ENCODE data around the gene PCDHB14. TPM values are rescaled to one million over a fixed set of nuclear protein-coding genes. Genes with fewer than 3 reads are reported as not detected.
"Not testable (repeated sequence)": the region's sequence is repeated elsewhere in the genome, so short reads cannot be mapped to it uniquely, and the experiment has no call there.

PCDHB14 gene
- total RNA-seq, 1 experiment from 2014 or later = 0.07 TPM

DNA sequence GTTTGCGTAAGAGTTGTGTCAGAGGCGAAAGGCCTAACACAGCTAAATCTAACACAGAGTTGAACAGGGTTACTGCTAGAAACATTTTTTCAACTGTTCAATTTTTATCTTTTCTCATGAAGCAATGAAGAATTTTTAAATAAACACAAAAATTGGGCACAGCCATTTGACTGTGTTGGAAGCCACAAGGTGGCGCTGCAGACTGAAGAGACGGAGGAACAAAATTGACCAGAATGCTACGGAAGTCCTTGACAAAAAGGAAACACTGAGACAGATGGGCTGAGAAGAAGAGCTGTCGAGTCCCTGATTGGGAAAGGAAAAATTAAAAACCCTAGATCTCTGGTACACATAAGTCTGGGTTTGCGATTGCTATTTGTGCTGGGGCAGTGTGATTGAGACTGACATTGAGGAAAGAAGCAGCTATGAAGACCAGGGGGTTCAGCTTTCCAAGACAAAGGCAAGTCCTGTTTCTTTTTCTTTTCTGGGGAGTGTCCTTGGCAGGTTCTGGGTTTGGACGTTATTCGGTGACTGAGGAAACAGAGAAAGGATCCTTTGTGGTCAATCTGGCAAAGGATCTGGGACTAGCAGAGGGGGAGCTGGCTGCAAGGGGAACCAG, 36.1 kb upstream of the PCDHB14 start, which contains the start of gene PCDHB9:
Gene PCDHB9, plus strand, starts transcription at position 265 of the 616 bp plus-strand sequence. Its CDS starts 158 bp downstream, at position 423.
- Histone ChIP-seq H3F3A (ENCODE audit: insufficient read depth, low read depth) (no peaks in the 10 kb centered on the region), H3K36me3 (ENCODE audit: low read depth) (no peaks in the 10 kb centered on the region), H3K27ac (no peak within 1 kb of the TSS), H3K4me1 (replicated peaks; ENCODE audit: insufficient read depth) (no peaks in the 10 kb centered on the region), H3K27me3 (ENCODE audit: insufficient read depth, low read depth) (no peaks in the 10 kb centered on the region), H2AFZ (no peak within 1 kb of the TSS), H3K9me3 (ENCODE audit: insufficient read depth, low read depth) (no peaks in the 10 kb centered on the region), H4K20me1 (ENCODE audit: insufficient read depth) (no peaks in the 10 kb centered on the region), H3K4me2 (no peak within 1 kb of the TSS), H3K79me2 (ENCODE audit: low read depth) (no peaks in the 10 kb centered on the region), H3K4me3 (no peak within 1 kb of the TSS), H3K9me2 (ENCODE audit: insufficient read depth) (no peaks in the 10 kb centered on the region)
- intact Hi-C loops (cut with micrococcal nuclease; ENCODE audit: unreplicated experiment) = loop anchor here (10.0 kb wide), 1 partner anchor 102 kb away; no protein-coding TSS in a partner anchor
- ChIA-PET POLR2A (ENCODE audit: unreplicated experiment) (no interaction called here), CTCF (interaction anchor here (0.6 kb wide), 1 partner anchor 1146 kb away, joined by 6 read pairs; no protein-coding TSS in a partner anchor)
- no TSS peak for BruUV-seq (replicated peaks)
- no peak for TF ChIP-seq EZH2 (IDR thresholded peaks at IDR 0.05; ENCODE audit: low read depth)
- TF ChIP-seq, protein P1, sequence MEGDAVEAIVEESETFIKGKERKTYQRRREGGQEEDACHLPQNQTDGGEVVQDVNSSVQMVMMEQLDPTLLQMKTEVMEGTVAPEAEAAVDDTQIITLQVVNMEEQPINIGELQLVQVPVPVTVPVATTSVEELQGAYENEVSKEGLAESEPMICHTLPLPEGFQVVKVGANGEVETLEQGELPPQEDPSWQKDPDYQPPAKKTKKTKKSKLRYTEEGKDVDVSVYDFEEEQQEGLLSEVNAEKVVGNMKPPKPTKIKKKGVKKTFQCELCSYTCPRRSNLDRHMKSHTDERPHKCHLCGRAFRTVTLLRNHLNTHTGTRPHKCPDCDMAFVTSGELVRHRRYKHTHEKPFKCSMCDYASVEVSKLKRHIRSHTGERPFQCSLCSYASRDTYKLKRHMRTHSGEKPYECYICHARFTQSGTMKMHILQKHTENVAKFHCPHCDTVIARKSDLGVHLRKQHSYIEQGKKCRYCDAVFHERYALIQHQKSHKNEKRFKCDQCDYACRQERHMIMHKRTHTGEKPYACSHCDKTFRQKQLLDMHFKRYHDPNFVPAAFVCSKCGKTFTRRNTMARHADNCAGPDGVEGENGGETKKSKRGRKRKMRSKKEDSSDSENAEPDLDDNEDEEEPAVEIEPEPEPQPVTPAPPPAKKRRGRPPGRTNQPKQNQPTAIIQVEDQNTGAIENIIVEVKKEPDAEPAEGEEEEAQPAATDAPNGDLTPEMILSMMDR (conservative IDR thresholded peaks at IDR 0.05) = peak; percentile 65
- DNase-seq = peak in 1 of 2 experiments; percentile 11

DNA sequence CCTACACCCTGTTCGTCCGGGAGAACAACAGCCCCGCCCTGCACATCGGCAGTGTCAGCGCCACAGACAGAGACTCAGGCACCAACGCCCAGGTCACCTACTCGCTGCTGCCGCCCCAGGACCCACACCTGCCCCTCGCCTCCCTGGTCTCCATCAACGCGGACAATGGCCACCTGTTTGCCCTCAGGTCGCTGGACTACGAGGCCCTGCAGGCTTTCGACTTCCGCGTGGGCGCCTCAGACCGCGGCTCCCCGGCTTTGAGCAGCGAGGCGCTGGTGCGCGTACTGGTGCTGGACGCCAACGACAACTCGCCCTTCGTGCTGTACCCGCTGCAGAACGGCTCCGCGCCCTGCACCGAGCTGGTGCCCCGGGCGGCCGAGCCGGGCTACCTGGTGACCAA, 34.5 kb upstream of the PCDHB14 start:
- intact Hi-C loops (cut with micrococcal nuclease; ENCODE audit: unreplicated experiment) = loop anchor here (10.0 kb wide), 1 partner anchor 104 kb away; no protein-coding TSS in a partner anchor
- POLR2A ChIA-PET (ENCODE audit: unreplicated experiment); H3K27me3 ChIP-seq (ENCODE audit: insufficient read depth, low read depth); H2AFZ ChIP-seq; H3K36me3 ChIP-seq (ENCODE audit: low read depth); H3K27ac ChIP-seq; H3F3A ChIP-seq (ENCODE audit: insufficient read depth, low read depth); H3K79me2 ChIP-seq (ENCODE audit: low read depth); DNase-seq; H4K20me1 ChIP-seq (ENCODE audit: insufficient read depth); H3K9me3 ChIP-seq (ENCODE audit: insufficient read depth, low read depth); H3K9me2 ChIP-seq (ENCODE audit: insufficient read depth); H3K4me3 ChIP-seq; CTCF ChIA-PET; H3K4me1 ChIP-seq (replicated peaks; ENCODE audit: insufficient read depth); H3K4me2 ChIP-seq; BruUV-seq (replicated peaks): not testable (repeated sequence)

GRCh38 chr5:141189131-141189530, 34.0 kb upstream of the PCDHB14 start:
- H3K9me3 ChIP-seq (ENCODE audit: insufficient read depth, low read depth); H3K79me2 ChIP-seq (ENCODE audit: low read depth); H3K4me1 ChIP-seq (replicated peaks; ENCODE audit: insufficient read depth); DNase-seq; H3K36me3 ChIP-seq (ENCODE audit: low read depth); H3K27me3 ChIP-seq (ENCODE audit: insufficient read depth, low read depth); H3K27ac ChIP-seq; H2AFZ ChIP-seq; H3K4me2 ChIP-seq; H3F3A ChIP-seq (ENCODE audit: insufficient read depth, low read depth); H4K20me1 ChIP-seq (ENCODE audit: insufficient read depth); POLR2A ChIA-PET (ENCODE audit: unreplicated experiment); H3K9me2 ChIP-seq (ENCODE audit: insufficient read depth); H3K4me3 ChIP-seq; CTCF ChIA-PET; BruUV-seq (replicated peaks): not testable (repeated sequence)
- intact Hi-C loops (cut with micrococcal nuclease; ENCODE audit: unreplicated experiment) = loop anchor here (10.0 kb wide), 1 partner anchor 104 kb away; no protein-coding TSS in a partner anchor

- Histone ChIP-seq H3K36me3 (ENCODE audit: low read depth) (no peaks in the 10 kb centered on the region), H3K4me3 (no peak within 1 kb of the TSS), H3F3A (ENCODE audit: insufficient read depth, low read depth) (no peaks in the 10 kb centered on the region), H2AFZ (no peak within 1 kb of the TSS), H3K9me3 (ENCODE audit: insufficient read depth, low read depth) (no peaks in the 10 kb centered on the region), H3K27ac (no peak within 1 kb of the TSS), H3K9me2 (ENCODE audit: insufficient read depth) (no peaks in the 10 kb centered on the region), H3K79me2 (ENCODE audit: low read depth) (no peaks in the 10 kb centered on the region), H3K27me3 (ENCODE audit: insufficient read depth, low read depth) (no peaks in the 10 kb centered on the region), H3K4me2 (no peak within 1 kb of the TSS), H3K4me1 (replicated peaks; ENCODE audit: insufficient read depth) (no peaks in the 10 kb centered on the region), H4K20me1 (ENCODE audit: insufficient read depth) (no peaks in the 10 kb centered on the region)
- intact Hi-C loops (cut with micrococcal nuclease; ENCODE audit: unreplicated experiment) = no loop called here
- TF ChIP-seq, protein P1 (conservative IDR thresholded peaks at IDR 0.05) = peak; percentile 64
- TF ChIP-seq EZH2 (IDR thresholded peaks at IDR 0.05; ENCODE audit: low read depth) = no peak
- DNase-seq = peak in 1 of 2 experiments; percentile 19
- BruUV-seq (replicated peaks) = no TSS peak
- ChIA-PET POLR2A (ENCODE audit: unreplicated experiment) (no interaction called here), CTCF (interaction anchor here (0.6 kb wide), 1 partner anchor 372 kb away, joined by 3 read pairs; no protein-coding TSS in a partner anchor)
These were observed 30.9 kb upstream of the PCDHB14 start, which contains the start of gene PCDHB10 for GRCh38 chr5:141192110-141192725. Gene PCDHB10 (plus strand): TSS chr5:141192353. CDS start chr5:141192553, 200 bp downstream.

GRCh38 chr5:141194332-141194731, 28.8 kb upstream of the PCDHB14 start:
- POLR2A ChIA-PET (ENCODE audit: unreplicated experiment); H3K4me3 ChIP-seq; H3K9me3 ChIP-seq (ENCODE audit: insufficient read depth, low read depth); H3K36me3 ChIP-seq (ENCODE audit: low read depth); H3K79me2 ChIP-seq (ENCODE audit: low read depth); CTCF ChIA-PET; H4K20me1 ChIP-seq (ENCODE audit: insufficient read depth); H3F3A ChIP-seq (ENCODE audit: insufficient read depth, low read depth); DNase-seq; H3K4me2 ChIP-seq; intact Hi-C loops (cut with micrococcal nuclease; ENCODE audit: unreplicated experiment); H3K27ac ChIP-seq; H3K4me1 ChIP-seq (replicated peaks; ENCODE audit: insufficient read depth); H2AFZ ChIP-seq; H3K9me2 ChIP-seq (ENCODE audit: insufficient read depth); H3K27me3 ChIP-seq (ENCODE audit: insufficient read depth, low read depth); BruUV-seq (replicated peaks): not testable (repeated sequence)

Data from PC-9 (cell line).